Activated naive CD8-positive, alpha-beta T cell treated with anti-CD3 and anti-CD28 coated beads for 36 hours (primary cell): Measurements from ENCODE around the gene HOOK1. TPM values are rescaled to one million over a fixed set of nuclear protein-coding genes. Genes with fewer than 3 reads are reported as not detected.

Source experiments
- total RNA-seq, 2 experiments: library from RNA; stranded (reverse); gene quantifications; one replicate each; pipeline ENCODE4 v1.2.3, GENCODE V29; 2021

Gene HOOK1
- total RNA-seq, 2 experiments from 2014 or later = 12.9 to 14.0 TPM

Other genes starting within 250 kb of the HOOK1 start
- gene CYP2J2, start 111.8 kb downstream of the HOOK1 start, total RNA-seq = 1 to 10 TPM; 3.2 TPM